ENCODE measurements around the gene PDLIM4.

The PDLIM4 gene

DNA sequence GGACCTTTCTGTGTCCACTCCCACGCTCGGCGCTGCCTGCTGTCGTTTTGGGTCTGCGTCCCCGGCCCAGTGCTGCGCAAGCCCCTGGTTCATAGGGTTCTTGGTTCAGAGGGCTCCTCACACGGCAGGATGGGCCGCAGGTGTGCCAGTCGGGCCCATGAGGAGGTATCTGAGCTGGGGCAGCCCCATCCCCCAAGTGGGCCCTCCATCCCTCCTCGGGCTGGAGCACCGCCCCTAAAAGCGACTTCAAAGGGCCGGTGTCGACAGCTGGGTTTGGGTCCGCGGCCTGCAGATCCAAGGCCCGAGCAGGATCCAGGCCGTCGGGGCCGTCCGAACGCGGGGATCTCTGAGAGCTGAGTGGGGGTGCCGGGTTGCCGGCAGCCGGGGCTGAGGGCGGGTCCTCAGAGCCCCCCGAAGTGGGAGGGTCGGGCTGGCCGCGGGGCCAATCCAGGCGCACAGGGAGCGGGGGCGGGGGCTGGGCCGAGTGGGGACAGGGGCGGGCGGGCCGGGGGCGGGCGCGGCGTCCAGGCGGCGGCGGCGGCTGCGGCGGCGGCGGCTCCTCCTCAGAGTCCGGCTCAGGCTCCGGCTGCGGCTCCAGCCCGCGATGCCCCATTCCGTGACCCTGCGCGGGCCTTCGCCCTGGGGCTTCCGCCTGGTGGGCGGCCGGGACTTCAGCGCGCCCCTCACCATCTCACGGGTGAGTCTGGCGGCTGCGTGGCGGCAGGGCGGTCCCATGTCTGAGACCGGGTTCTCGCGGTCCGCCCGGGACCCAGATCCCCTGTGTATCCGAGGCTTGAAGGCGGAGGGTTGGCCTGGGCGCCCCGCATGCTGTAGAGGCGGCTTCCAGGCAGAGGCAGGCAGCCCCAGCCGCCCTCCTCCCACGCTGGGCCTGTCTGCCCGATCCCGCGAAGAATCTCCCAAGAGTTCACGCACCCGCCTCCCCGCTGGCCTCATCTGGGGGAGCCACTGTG is at the start of gene PDLIM4:
TSS of gene PDLIM4 (plus strand) at position 566 of the 971 bp plus-strand sequence. CDS start at position 605, 39 bp downstream.
- H3K9me3 ChIP-seq (ENCODE audit: control insufficient read depth, low read length), result no peaks in the 10 kb centered on the region
- peak within 1 kb of the TSS; percentile 99 for H2AFZ ChIP-seq
- H3K4me2 ChIP-seq (ENCODE audit: low read length), result peak within 1 kb of the TSS; percentile 49
- no peaks in the 10 kb centered on the region for H3K27me3 ChIP-seq (ENCODE audit: control insufficient read depth, insufficient read depth, low read length)
- no peak within 1 kb of the TSS for H3K4me3 ChIP-seq (ENCODE audit: low read depth, low read length)
- H3K4me1 ChIP-seq, result peaks cover 2% of the 10 kb centered on the region
- no peak within 1 kb of the TSS for H3K9ac ChIP-seq
- H3K36me3 ChIP-seq (ENCODE audit: control insufficient read depth, insufficient read depth, low read length), result no peaks in the 10 kb centered on the region
- TF ChIP-seq CTCF (IDR thresholded peaks at IDR 0.05), result no peak
- peak within 1 kb of the TSS; percentile 38 for H3K27ac ChIP-seq
- H3K79me2 ChIP-seq, result no peaks in the 10 kb centered on the region

GRCh38 chr5:132207778-132208177 is 49.7 kb upstream of the PDLIM4 start:
- no peak overlapping the region for H3K27ac ChIP-seq
- no peak overlapping the region for H3K9ac ChIP-seq
- H3K36me3 ChIP-seq (ENCODE audit: control insufficient read depth, insufficient read depth, low read length), result no peaks in the 10 kb centered on the region
- no peaks in the 10 kb centered on the region for H3K79me2 ChIP-seq
- H3K9me3 ChIP-seq (ENCODE audit: control insufficient read depth, low read length), result no peaks in the 10 kb centered on the region
- H3K27me3 ChIP-seq (ENCODE audit: control insufficient read depth, insufficient read depth, low read length), result no peaks in the 10 kb centered on the region
- no peak overlapping the region for H3K4me2 ChIP-seq (ENCODE audit: low read length)
- H3K4me3 ChIP-seq (ENCODE audit: low read depth, low read length), result no peak overlapping the region
- no peak overlapping the region for H2AFZ ChIP-seq
- TF ChIP-seq CTCF (IDR thresholded peaks at IDR 0.05), result no peak
- no peaks in the 10 kb centered on the region for H3K4me1 ChIP-seq

DNA sequence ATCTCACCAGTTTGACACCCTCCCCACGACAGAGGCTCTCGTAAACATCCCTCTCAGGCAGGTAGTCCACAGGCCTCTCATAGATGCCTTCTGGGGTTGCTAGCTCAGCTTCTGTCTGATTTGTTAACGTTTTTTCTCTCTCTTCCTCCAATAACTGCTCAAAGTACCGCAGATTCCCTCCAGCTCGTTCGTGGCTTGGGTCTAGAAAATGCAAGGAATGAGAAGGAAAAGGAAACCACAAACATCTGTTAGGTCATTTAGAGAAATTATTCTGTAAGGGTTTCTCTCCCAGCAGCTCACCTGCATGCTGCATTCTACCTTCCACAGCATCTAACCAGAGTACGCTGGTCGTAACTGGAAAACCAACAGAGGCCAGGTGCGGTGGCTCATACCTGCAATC is 48.4 kb upstream of the PDLIM4 start:
- H3K36me3 ChIP-seq (ENCODE audit: control insufficient read depth, insufficient read depth, low read length), result no peaks in the 10 kb centered on the region
- no peak overlapping the region for H3K9ac ChIP-seq
- H2AFZ ChIP-seq, result no peak overlapping the region
- no peaks in the 10 kb centered on the region for H3K4me1 ChIP-seq
- H3K4me3 ChIP-seq (ENCODE audit: low read depth, low read length), result no peak overlapping the region
- H3K79me2 ChIP-seq, result no peaks in the 10 kb centered on the region
- H3K4me2 ChIP-seq (ENCODE audit: low read length), result no peak overlapping the region
- no peaks in the 10 kb centered on the region for H3K27me3 ChIP-seq (ENCODE audit: control insufficient read depth, insufficient read depth, low read length)
- H3K27ac ChIP-seq, result no peak overlapping the region
- no peaks in the 10 kb centered on the region for H3K9me3 ChIP-seq (ENCODE audit: control insufficient read depth, low read length)
- TF ChIP-seq CTCF (IDR thresholded peaks at IDR 0.05), result no peak

GRCh38 chr5:132209901-132210545 is 47.5 kb upstream of the PDLIM4 start:
- no peaks in the 10 kb centered on the region for H3K79me2 ChIP-seq
- no peak for TF ChIP-seq CTCF (IDR thresholded peaks at IDR 0.05)
- H3K4me1 ChIP-seq, result peaks cover under 1% of the 10 kb centered on the region
- H3K27me3 ChIP-seq (ENCODE audit: control insufficient read depth, insufficient read depth, low read length), result no peaks in the 10 kb centered on the region
- H3K9me3 ChIP-seq (ENCODE audit: control insufficient read depth, low read length), result no peaks in the 10 kb centered on the region
- H3K9ac ChIP-seq, result no peak overlapping the region
- no peak overlapping the region for H3K4me2 ChIP-seq (ENCODE audit: low read length)
- no peak overlapping the region for H3K27ac ChIP-seq
- H3K4me3 ChIP-seq (ENCODE audit: low read depth, low read length), result no peak overlapping the region
- no peaks in the 10 kb centered on the region for H3K36me3 ChIP-seq (ENCODE audit: control insufficient read depth, insufficient read depth, low read length)
- no peak overlapping the region for H2AFZ ChIP-seq

Data from parathyroid adenoma (tissue), 2 donors.